Right atrium auricular region (tissue), 2 donors: Measurements from ENCODE around the gene AOX1. TPM values are rescaled to one million over a fixed set of nuclear protein-coding genes. Genes with fewer than 3 reads are reported as not detected.
A peak's percentile ranks its signal among the peaks of the same experiment; 100 is the strongest.

Experiments used
- DNase-seq: peaks from one replicate; pipeline ENCODE4 v3.0.0-alpha.2; 2019; ENCODE audit warnings: low spot score
- H3K27ac ChIP-seq, 2 donors: fragments of 200-600 bp; sonication (generic); 1 replicate in 1 of 2; 2 replicates in 1 of 2; pipeline ENCODE4 v1.5.1; 2016 to 2019
- H3K27me3 ChIP-seq, 2 donors: fragments of 200-600 bp; sonication (generic); one replicate each; pipeline versions ENCODE4 v1.5.1 to v1.6.0; 2017 to 2019
- H3K36me3 ChIP-seq: fragments of 200-600 bp; sonication (generic); one replicate; pipeline ENCODE4 v1.5.1; 2016
- H3K4me1 ChIP-seq, 2 donors: fragments of 200-600 bp; sonication (generic); one replicate each; pipeline versions ENCODE4 v1.5.1 to v1.6.0; 2017 to 2019
- H3K4me3 ChIP-seq, 2 donors: fragments of 200-600 bp; sonication (generic); 1 replicate in 1 of 2; 2 replicates in 1 of 2; pipeline ENCODE4 v1.5.1; 2017 to 2019; ENCODE audit warnings: mild to moderate bottlenecking in 1 of 2, moderate library complexity in 1 of 2
- H3K9me3 ChIP-seq, 2 donors: fragments of 200-600 bp; sonication (generic); one replicate each; pipeline ENCODE4 v1.5.1; 2019
- total RNA-seq, 2 donors: library from RNA; depleted of rRNA; stranded (reverse); fragments of >200 nt; gene quantifications; one replicate each; pipeline ENCODE4 v1.1.0, GENCODE V29; 2016
- TF ChIP-seq, protein P1 (sequence below), 2 donors: fragments of 200-600 bp; sonication (generic); IDR thresholded peaks; one replicate each; pipeline ENCODE4 v1.5.1; 2019; ENCODE audit warnings: antibody characterized with exemption in 2 of 2

Gene AOX1
- total RNA-seq, 2 donors from 2014 or later = 12.2 to 48.2 TPM

- no peaks in the 10 kb centered on the region for H3K9me3 ChIP-seq
- DNase-seq = no peak
- H3K36me3 ChIP-seq = no peaks in the 10 kb centered on the region
- TF ChIP-seq, protein P1, sequence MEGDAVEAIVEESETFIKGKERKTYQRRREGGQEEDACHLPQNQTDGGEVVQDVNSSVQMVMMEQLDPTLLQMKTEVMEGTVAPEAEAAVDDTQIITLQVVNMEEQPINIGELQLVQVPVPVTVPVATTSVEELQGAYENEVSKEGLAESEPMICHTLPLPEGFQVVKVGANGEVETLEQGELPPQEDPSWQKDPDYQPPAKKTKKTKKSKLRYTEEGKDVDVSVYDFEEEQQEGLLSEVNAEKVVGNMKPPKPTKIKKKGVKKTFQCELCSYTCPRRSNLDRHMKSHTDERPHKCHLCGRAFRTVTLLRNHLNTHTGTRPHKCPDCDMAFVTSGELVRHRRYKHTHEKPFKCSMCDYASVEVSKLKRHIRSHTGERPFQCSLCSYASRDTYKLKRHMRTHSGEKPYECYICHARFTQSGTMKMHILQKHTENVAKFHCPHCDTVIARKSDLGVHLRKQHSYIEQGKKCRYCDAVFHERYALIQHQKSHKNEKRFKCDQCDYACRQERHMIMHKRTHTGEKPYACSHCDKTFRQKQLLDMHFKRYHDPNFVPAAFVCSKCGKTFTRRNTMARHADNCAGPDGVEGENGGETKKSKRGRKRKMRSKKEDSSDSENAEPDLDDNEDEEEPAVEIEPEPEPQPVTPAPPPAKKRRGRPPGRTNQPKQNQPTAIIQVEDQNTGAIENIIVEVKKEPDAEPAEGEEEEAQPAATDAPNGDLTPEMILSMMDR (IDR thresholded peaks at IDR 0.05) = no peak
- peaks cover 0 to 7% of the 10 kb centered on the region in 2 donors for H3K4me1 ChIP-seq
- H3K27ac ChIP-seq = no peak overlapping the region
- no peaks in the 10 kb centered on the region for H3K27me3 ChIP-seq
- no peak overlapping the region for H3K4me3 ChIP-seq
Observed at GRCh38 chr2:200674837-200675236, 89.0 kb downstream of the AOX1 start.

GRCh38 chr2:200677171-200677570, 91.4 kb downstream of the AOX1 start:
- no peaks in the 10 kb centered on the region for H3K36me3 ChIP-seq
- no peaks in the 10 kb centered on the region for H3K27me3 ChIP-seq
- TF ChIP-seq, protein P1 (IDR thresholded peaks at IDR 0.05) = no peak
- no peak for DNase-seq
- H3K4me3 ChIP-seq = no peak overlapping the region
- peaks cover 0 to 7% of the 10 kb centered on the region in 2 donors for H3K4me1 ChIP-seq
- H3K27ac ChIP-seq = no peak overlapping the region
- H3K9me3 ChIP-seq = no peaks in the 10 kb centered on the region

DNA sequence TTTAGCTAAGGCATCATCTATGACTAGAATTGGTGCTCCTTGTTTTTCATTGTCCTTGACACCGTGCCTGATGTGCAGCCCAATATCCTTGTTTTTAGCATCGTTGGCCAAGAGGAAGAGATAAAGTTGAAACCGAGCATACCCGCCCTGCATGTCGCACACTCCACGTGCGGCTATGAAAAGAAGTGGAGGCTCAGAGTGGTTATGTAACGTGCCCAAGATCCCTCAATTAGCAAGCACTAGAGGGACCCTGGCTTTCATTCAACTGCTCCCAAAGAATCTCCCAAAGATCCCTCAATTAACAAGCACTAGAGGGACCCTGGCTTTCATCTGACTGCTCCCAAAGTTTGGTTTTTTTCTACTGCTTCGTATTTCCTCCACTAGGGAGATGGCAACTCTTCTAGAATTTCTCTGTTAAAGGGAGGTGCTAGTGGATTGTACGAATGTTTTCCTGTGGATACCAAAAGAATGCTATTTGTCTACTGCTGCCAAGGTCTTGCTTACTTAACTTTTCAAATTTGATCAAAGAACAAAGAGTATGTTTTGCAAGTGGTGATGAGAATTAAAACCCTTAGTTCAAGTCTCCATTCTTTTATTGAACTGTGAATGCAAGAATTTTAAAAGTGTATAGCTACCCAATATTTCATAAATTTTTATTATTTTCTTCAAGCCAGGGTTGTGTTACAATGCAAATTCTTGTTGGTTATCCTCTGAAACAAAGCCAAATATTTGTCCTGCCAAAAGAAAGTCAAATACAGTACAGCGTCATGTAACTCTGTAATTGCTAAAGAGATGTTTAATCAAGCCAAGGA, 92.1 kb downstream of the AOX1 start:
- DNase-seq = peak; percentile 67

DNA sequence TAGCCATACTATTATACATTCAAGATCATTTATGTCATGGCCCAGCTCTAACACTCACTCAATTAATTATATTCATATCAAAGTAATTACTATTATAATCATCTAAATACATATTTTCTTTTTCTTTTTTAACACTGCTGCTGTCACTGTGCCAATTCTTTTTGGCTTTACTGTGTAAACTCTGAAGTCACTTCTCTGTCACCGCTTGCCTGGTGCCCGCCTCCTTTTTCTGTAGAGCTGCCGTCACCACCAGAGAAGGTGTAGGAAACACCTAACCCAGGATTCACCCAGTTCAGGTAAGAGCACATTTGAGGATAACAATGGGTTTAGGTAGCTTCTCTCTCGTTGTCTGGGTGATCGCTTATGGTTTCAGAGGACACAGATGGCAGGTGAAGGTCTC, 93.3 kb downstream of the AOX1 start:
- Histone ChIP-seq H3K27ac (no peak overlapping the region), H3K36me3 (no peaks in the 10 kb centered on the region), H3K4me3 (no peak overlapping the region), H3K27me3 (no peaks in the 10 kb centered on the region), H3K4me1 (peaks cover 0 to 7% of the 10 kb centered on the region in 2 donors), H3K9me3 (no peaks in the 10 kb centered on the region)
- TF ChIP-seq, protein P1 (IDR thresholded peaks at IDR 0.05) = no peak
- DNase-seq = no peak

More for the DNA sequence above, 92.1 kb downstream of the AOX1 start:
- H3K27me3 ChIP-seq = no peaks in the 10 kb centered on the region
- peaks cover 0 to 7% of the 10 kb centered on the region in 2 donors for H3K4me1 ChIP-seq
- TF ChIP-seq, protein P1 (IDR thresholded peaks at IDR 0.05) = peak in 1 of 2 donors; percentile 13
- H3K27ac ChIP-seq = peak overlapping the region in 1 of 2 donors; percentile 45
- no peak overlapping the region for H3K4me3 ChIP-seq
- no peaks in the 10 kb centered on the region for H3K9me3 ChIP-seq
- H3K36me3 ChIP-seq = no peaks in the 10 kb centered on the region

DNA sequence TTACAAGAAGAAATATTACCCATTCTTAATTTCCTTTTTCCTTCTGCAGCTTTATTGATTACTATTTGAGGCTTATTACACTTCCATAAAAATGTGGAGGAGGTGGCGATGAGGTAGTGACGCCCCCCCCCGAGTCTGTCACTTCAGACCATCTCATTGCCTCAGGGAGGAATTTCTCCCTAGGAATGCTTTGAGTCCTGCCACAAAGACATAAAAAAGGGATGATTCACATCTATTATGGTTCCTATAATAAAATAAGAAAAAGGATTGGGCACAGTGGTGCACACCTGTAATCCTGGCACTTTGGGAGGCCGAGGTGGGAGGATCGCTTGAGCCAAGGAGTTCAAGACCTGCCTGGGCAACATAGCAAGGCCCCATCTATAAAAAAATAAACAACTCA, 93.7 kb downstream of the AOX1 start:
- DNase-seq = no peak
- H3K9me3 ChIP-seq = no peaks in the 10 kb centered on the region
- H3K4me1 ChIP-seq = peaks cover 0 to 7% of the 10 kb centered on the region in 2 donors
- H3K27me3 ChIP-seq = no peaks in the 10 kb centered on the region
- no peak overlapping the region for H3K27ac ChIP-seq
- H3K36me3 ChIP-seq = no peaks in the 10 kb centered on the region
- H3K4me3 ChIP-seq = no peak overlapping the region
- TF ChIP-seq, protein P1 (IDR thresholded peaks at IDR 0.05) = no peak
